NCI-H2107 treated with DMSO at 0.1 percent for 48 hours (cell line): ENCODE results near the gene SLC44A4.
"Not testable (repeated sequence)": the region's sequence is repeated elsewhere in the genome, so short reads cannot be mapped to it uniquely, and the experiment has no call there.

Source experiments
- DNase-seq: peaks from one replicate; lab custom pipeline; 2025; ENCODE audit not compliant: unreplicated experiment; lab: John Stamatoyannopoulos, UW

Gene SLC44A4

DNA sequence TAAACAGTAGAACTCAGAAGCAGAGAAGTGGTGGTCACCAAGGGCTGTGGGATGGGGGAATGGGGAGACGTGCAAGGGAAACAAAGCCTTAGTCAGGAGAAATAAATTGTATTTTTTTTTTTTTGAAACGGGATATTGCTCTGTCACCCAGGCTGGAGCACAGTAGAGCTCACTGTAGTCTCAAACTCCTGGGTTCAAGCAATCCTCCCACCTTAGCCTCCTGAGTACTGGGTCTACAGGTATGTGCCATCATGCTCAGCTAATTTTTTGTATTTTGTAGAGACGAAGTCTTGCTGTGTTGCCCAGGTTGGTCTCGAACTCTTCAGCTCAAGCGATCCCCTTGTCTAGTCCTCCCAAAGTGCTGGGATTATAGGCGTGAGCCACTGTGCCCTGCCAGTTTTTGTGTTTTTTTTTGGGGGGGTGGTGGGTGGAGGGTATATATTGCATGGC is 47.9 kb downstream of the SLC44A4 start:
- DNase-seq: no peak

- no peak for DNase-seq
These were observed 49.0 kb downstream of the SLC44A4 start for GRCh38 chr6:31829633-31830283.

DNA sequence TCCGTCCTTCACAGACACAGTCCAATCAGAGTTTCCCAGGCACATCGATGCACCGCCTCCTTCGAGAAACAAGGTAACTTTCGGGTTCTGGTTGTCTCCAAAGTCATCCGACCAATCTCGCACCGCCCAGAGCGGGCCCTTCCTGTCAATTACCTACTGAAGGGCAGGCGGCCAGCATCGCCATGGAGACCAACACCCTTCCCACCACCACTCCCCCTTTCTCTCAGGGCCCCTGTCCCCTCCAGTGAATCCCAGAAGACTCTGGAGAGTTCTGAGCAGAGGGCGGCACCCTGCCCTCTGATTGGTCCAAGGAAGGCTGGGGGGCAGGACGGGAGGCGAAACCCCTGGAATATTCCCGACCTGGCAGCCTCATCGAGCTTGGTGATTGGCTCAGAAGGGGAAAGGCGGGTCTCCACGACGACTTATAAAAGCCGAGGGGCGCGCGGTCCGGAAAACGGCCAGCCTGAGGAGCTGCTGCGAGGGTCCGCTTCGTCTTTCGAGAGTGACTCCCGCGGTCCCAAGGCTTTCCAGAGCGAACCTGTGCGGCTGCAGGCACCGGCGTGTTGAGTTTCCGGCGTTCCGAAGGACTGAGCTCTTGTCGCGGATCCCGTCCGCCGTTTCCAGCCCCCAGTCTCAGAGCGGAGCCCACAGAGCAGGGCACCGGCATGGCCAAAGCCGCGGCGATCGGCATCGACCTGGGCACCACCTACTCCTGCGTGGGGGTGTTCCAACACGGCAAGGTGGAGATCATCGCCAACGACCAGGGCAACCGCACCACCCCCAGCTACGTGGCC is 51.3 kb downstream of the SLC44A4 start, which contains the start of gene HSPA1B:
Gene HSPA1B, plus strand, starts transcription at position 453 of the 794 bp plus-strand sequence. Its CDS starts 213 bp downstream, at position 666.
- peak; percentile 90 for DNase-seq

DNA sequence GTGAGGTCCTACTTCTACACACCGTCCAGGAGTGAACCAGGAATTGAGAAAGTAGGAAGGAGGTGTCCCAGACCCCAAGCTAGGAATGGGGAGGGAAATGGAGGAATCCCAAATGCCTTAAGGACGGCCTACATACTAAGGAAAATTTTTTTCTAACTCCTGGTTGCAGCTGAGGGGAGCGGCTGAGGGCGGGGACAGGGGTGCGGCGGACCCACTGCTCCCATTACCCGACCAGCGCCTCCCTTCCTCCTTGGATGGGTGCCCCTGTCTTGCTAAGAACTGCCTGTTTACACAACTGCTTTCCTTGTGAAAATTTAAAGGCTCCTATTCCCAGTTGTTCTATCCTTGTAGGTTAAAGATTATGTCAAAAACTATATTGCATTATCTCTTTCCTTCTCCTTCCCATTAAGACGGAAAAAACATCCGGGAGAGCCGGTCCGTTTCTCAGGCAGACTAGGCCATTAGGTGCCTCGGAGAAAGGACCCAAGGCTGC is 52.0 kb downstream of the SLC44A4 start:
- DNase-seq: no peak

DNA sequence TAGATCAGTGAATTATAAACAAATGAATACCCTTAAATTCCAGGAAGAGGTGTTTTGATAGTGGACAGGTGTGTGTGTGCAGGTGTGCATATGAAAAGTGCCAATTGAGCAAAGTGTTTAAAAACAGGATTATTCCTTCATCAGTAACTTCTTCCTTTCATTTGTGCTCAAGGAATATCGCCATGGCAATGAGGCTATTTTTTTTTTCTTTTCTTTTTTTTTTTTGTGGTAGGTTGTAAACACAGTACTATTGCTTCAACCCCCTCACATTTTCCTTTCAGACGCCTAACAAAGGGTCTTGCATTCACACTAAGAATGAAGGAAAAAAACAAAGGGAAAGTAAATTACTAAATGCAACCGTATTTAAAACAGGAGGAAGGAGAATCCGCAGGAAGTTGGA is 53.2 kb downstream of the SLC44A4 start:
- DNase-seq: no peak

DNA sequence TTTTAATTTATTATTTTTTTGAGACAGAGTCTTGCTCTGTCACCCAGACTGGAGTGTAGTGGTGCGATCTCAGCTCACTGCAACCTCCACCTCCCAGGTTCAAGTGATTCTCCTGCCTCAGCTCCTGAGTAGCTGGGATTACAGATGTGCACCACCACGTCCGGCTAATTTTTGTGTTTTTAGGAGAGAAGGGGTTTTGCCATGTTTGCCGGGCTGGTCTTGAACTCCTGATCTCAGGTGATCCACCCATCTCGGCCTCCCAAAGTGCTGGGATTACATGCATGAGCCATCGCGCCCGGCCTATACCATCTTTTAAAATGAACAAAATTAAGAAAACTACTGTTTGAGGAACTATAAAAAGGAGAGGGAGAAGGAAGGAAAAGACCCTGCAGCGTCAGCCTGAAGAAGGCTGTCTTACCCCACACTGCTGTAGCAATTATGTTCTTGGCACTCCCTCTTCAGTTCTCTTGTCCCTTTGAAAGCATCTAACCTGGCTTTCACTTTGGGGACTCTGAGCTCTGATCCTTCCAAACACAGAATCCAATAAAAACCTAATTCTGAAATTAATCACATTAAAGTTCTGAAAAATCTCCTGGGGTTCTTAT is 55.1 kb downstream of the SLC44A4 start:
- DNase-seq: not testable (repeated sequence)

GRCh38 chr6:31822036-31822821 is 56.6 kb downstream of the SLC44A4 start:
- no peak for DNase-seq

GRCh38 chr6:31821301-31822035 is 57.3 kb downstream of the SLC44A4 start:
- peak; percentile 18 for DNase-seq

GRCh38 chr6:31820399-31820798 is 58.4 kb downstream of the SLC44A4 start:
- DNase-seq: not testable (repeated sequence)

- no peak for DNase-seq
These were observed 58.9 kb downstream of the SLC44A4 start for GRCh38 chr6:31819871-31820299.

DNA sequence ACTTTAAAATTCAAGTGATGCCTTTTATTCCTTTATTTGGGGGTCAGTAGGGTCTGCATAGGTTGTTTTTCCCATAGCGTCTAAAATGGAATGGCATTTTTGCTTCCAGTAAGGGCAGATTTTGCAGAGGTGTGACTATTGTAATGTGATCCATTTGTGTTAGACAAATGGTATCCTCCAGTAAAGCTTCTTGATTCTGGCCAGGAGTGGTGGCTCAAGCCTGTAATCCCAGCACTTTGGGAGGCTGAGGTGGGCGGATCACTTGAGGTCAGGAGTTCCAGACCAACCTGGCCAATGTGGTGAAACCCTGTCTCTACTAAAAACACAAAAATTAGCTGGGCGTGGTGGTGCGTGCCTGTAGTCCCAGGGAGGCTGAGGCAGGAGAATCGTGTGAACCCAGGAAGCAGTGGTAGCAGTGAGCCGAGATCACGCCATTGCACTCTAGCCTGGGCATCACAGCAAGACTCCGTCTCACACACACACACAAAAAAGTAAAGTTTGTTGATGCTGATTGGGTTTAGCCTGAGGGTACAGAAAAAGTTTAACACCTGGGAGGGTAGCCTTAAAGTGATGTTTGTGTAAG is 60.8 kb downstream of the SLC44A4 start:
- DNase-seq: not testable (repeated sequence)

DNA sequence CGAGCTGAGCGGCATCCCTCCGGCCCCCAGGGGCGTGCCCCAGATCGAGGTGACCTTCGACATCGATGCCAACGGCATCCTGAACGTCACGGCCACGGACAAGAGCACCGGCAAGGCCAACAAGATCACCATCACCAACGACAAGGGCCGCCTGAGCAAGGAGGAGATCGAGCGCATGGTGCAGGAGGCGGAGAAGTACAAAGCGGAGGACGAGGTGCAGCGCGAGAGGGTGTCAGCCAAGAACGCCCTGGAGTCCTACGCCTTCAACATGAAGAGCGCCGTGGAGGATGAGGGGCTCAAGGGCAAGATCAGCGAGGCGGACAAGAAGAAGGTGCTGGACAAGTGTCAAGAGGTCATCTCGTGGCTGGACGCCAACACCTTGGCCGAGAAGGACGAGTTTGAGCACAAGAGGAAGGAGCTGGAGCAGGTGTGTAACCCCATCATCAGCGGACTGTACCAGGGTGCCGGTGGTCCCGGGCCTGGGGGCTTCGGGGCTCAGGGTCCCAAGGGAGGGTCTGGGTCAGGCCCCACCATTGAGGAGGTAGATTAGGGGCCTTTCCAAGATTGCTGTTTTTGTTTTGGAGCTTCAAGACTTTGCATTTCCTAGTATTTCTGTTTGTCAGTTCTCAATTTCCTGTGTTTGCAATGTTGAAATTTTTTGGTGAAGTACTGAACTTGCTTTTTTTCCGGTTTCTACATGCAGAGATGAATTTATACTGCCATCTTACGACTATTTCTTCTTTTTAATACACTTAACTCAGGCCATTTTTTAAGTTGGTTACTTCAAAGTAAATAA is 61.5 kb downstream of the SLC44A4 start:
- not testable (repeated sequence) for DNase-seq

- no peak for DNase-seq
These were observed 63.6 kb downstream of the SLC44A4 start, which contains the start of the genes HSPA1A and HSPA1L for GRCh38 chr6:31815025-31815838. HSPA1A (plus strand) TSS chr6:31815543; CDS start chr6:31815757, 214 bp downstream. HSPA1L (minus strand) TSS chr6:31815283; CDS start chr6:31811972, 3,311 bp downstream.

DNA sequence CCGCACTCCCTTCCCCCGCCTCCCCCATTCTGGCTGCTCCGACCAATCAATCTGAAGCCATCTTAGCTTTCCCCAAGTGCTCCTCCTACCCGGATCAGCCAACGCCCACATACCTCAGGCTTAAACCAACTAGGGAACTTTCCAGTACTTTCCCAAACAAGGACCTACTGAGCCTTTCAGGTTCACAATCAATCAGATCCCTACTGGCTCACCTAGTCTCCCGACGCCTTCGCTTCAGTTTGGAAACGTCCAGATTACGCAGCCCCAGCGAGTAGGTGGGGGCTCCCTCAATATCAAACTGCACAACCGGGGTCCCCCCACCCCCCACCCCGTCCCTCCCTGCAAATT is 64.1 kb downstream of the SLC44A4 start:
- DNase-seq: peak; percentile 61

GRCh38 chr6:31813465-31813849 is 65.3 kb downstream of the SLC44A4 start:
- DNase-seq: no peak
